Activated T-helper 2 cell treated with anti-CD3 and anti-CD28 coated beads, Interferon-gamma antibody, Interleukin-2, Interleukin-4, amounts not matched to agents 10 μg/mL and 5 μg/mL and 100 μg/mL, durations not matched to agents 14 hours and 24 hours and 36 hours (primary cell): ENCODE results near the gene SLC38A3. TPM values are rescaled to one million over a fixed set of nuclear protein-coding genes. Genes with fewer than 3 reads are reported as not detected.
A peak's percentile ranks its signal among the peaks of the same experiment; 100 is the strongest.
"Not testable (repeated sequence)": the region's sequence is repeated elsewhere in the genome, so short reads cannot be mapped to it uniquely, and the experiment has no call there.

ENCODE experiments used
- DNase-seq: peaks from one replicate; pipeline ENCODE4 v3.0.0; 2021; ENCODE audit warnings: low spot score
- H3K27ac Mint-ChIP-seq: one replicate; pipeline ENCODE4 v1.8.0; 2021; ENCODE audit warnings: mixed read lengths
- H3K27me3 Mint-ChIP-seq: one replicate; pipeline ENCODE4 v1.8.0; 2021; ENCODE audit warnings: low read depth, mixed read lengths
- H3K36me3 Mint-ChIP-seq: one replicate; pipeline ENCODE4 v1.8.0; 2021; ENCODE audit warnings: low read depth, mixed read lengths
- H3K4me1 Mint-ChIP-seq: one replicate; pipeline ENCODE4 v1.8.0; 2021; ENCODE audit warnings: low read depth, mixed read lengths
- H3K4me3 Mint-ChIP-seq: one replicate; pipeline ENCODE4 v1.8.0; 2021; ENCODE audit warnings: low read depth, mild to moderate bottlenecking, moderate library complexity, mixed read lengths
- H3K9me3 Mint-ChIP-seq: one replicate; pipeline ENCODE4 v1.8.0; 2021; ENCODE audit warnings: mixed read lengths
- intact Hi-C: fragments of 100-400 bp; cut with micrococcal nuclease; formaldehyde crosslinking; loops from one replicate; pipeline ENCODE4 v1.15.1; 2023
- total RNA-seq: library from RNA; stranded (reverse); gene quantifications from 2 replicates; pipeline ENCODE4 v1.2.3, GENCODE V29; 2022

Gene SLC38A3
- total RNA-seq, 1 donor from 2014 or later, result not detected

DNA sequence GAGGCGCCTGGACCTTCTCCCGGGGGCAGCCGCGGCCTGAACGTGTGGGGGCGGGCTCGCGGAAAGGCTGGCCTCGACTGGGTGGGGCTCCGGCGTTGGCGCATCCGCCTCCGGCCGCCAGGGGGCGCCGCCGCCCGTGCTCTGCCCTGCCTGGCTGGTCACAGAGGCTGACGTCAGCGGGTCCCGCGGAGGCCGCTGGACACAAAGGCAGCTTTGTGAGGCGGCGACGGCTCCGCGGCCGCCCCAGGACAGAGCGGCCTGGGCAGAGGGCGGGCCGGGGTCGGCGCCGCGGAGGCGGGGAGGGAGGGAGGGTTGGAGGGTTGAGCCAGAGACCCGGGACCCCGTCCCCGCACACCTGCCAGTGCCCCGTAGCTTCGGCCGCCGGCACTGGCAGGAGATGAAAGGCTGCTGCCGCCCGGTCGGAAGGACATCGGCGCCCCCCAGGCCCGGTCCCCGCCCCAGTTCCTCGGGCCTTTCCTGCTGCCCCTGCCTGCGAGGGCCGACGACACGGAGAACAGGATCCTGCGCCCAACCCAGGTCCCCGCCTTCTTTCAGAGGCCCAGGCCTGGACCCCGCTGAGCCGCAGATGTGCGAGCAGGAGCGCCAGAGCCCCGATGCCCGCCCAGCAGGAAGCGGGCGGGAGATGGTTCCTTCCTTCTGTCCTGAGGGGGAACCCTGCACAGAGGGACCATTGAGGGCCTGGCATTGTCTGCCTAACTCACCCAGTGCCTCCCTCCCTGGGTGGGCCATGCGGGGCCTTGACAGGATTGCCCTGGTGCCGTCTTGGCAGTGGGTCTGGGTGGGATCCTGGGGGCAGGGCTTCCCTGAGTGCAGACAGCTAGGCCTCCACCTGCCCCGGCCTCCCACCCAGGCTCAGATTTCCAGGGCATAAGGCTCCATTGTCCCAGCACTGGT is 55.2 kb downstream of the SLC38A3 start:
- Mint-ChIP-seq H3K9me3 (no peaks in the 10 kb centered on the region), H3K27me3 (no peaks in the 10 kb centered on the region), H3K4me1 (peaks cover 3% of the 10 kb centered on the region), H3K27ac (peak overlapping the region; percentile 67), H3K36me3 (peaks cover 34% of the 10 kb centered on the region), H3K4me3 (peak overlapping the region; percentile 69)
- intact Hi-C loops, result loop anchor here (1.0 kb wide), 2 partner anchors 13 to 14 kb away; no protein-coding TSS in a partner anchor
- DNase-seq, result peak; percentile 83

DNA sequence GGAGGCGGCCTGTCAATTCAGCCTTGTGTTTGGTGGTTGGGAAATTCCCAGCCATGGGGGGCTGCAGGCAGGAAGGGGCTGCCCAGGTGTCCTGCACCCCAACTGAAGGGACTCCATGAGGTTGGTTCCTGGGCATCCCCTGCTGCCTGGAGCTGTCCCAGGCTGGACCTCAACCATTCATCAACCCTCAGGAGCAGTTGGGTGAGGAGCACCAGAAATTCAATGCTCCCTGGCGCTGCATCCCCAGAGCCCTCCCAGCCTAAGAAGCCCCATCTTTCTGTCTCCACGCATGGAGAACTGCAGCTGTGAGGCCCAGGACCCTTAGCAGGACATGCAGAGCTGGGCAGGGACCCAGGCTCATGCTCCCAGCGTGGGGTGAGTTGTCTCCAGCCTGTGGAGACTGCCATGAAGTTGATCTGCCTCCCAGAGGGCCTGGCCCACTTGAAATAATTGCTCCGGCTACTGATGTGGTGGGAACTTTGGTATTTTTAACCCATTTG is 55.9 kb downstream of the SLC38A3 start:
- Mint-ChIP-seq H3K4me3 (peak overlapping the region; percentile 60), H3K27ac (peak overlapping the region; percentile 33), H3K27me3 (peaks cover 4% of the 10 kb centered on the region), H3K36me3 (peaks cover 31% of the 10 kb centered on the region), H3K4me1 (peaks cover 3% of the 10 kb centered on the region), H3K9me3 (no peaks in the 10 kb centered on the region)
- no peak for DNase-seq
- intact Hi-C loops, result loop anchor here (1.0 kb wide), 2 partner anchors 12 to 15 kb away; no protein-coding TSS in a partner anchor

GRCh38 chr3:50261505-50261904 is 56.4 kb downstream of the SLC38A3 start:
- Mint-ChIP-seq H3K27me3 (peaks cover 4% of the 10 kb centered on the region), H3K9me3 (no peaks in the 10 kb centered on the region), H3K27ac (no peak overlapping the region), H3K4me1 (peaks cover 3% of the 10 kb centered on the region), H3K36me3 (peaks cover 26% of the 10 kb centered on the region), H3K4me3 (no peak overlapping the region)
- intact Hi-C loops, result no loop called here
- DNase-seq, result no peak

DNA sequence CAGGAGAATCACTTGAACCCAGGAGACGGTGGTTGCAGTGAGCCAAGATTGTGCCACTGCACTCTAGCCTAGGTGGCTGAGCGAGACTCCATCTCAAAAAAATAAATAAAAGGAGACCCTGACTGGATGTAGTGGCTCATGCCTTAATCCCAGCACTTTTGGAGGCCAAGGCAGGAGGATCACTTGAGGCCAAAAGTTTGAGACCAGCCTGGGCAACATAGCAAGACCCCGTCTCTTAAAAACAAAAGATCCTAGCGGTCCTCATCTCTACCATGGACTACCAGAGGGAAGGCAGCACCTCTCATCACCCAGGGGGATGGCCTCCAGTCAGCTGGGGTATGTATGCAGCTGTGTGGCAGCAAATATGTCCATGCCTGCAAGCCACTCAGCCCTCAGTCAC is 57.1 kb downstream of the SLC38A3 start:
- H3K27me3 Mint-ChIP-seq, H3K9me3 Mint-ChIP-seq, DNase-seq, intact Hi-C loops, H3K27ac Mint-ChIP-seq, H3K4me1 Mint-ChIP-seq, H3K4me3 Mint-ChIP-seq: not testable (repeated sequence)
- peaks cover 19% of the 10 kb centered on the region for H3K36me3 Mint-ChIP-seq

- H3K36me3 Mint-ChIP-seq, result peaks cover 14% of the 10 kb centered on the region
- H3K9me3 Mint-ChIP-seq, result no peaks in the 10 kb centered on the region
- H3K4me1 Mint-ChIP-seq, result peaks cover 3% of the 10 kb centered on the region
- no peak overlapping the region for H3K4me3 Mint-ChIP-seq
- intact Hi-C loops, result no loop called here
- H3K27me3 Mint-ChIP-seq, result peaks cover 9% of the 10 kb centered on the region
- no peak overlapping the region for H3K27ac Mint-ChIP-seq
- no peak for DNase-seq
Observed at GRCh38 chr3:50262778-50263177, 57.7 kb downstream of the SLC38A3 start.

DNA sequence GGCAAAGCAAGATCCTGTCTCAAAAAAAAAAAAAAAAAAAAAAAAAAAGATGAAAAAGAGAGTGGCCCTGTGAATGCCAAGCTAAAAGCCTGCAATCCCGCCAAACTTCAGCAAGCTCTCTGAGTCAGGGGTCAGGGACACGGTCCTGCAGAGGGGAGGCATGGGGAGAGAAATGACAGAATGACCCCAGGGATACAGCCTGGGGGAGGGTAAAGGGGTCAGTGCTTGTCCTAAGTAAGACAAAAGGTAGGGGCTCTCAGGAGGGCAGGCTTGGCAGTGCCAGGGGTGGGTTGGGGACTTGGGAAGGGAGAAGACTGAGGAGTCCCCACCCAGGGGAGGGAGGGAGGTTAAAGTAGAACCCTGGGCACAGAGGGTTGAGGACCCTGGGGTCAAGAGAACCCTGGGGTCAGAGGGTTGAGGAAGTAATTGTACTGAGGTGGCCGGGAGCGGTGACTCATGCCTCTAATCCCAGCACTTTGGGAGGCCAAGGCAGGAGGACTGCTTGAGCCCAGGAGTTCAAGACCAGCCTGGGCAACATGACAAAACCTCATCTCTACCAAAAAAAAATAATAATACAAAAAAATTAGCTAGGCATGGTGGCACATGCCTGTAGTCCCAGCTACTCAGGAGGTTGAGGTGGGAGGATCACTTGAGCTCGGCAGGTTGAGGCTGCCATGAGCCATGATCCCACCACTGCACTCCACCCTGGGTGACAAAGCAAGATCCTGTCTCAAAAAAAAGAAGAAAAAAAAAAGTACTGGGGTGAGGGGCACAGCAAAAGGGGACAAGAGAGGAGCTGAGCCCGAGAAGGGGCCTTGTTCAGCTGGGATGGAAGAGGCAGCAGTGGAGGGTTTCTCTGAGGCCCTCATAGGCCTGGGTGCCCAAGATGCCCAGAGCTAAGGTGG is 58.7 kb downstream of the SLC38A3 start:
- no peaks in the 10 kb centered on the region for H3K9me3 Mint-ChIP-seq
- peaks cover 3% of the 10 kb centered on the region for H3K4me1 Mint-ChIP-seq
- DNase-seq, result no peak
- H3K4me3 Mint-ChIP-seq, result no peak overlapping the region
- peaks cover 4% of the 10 kb centered on the region for H3K36me3 Mint-ChIP-seq
- no peak overlapping the region for H3K27ac Mint-ChIP-seq
- peaks cover 16% of the 10 kb centered on the region for H3K27me3 Mint-ChIP-seq
- intact Hi-C loops, result no loop called here

- peaks cover 17% of the 10 kb centered on the region for H3K27me3 Mint-ChIP-seq
- H3K9me3 Mint-ChIP-seq, result no peaks in the 10 kb centered on the region
- H3K4me3 Mint-ChIP-seq, result no peak overlapping the region
- no peak for DNase-seq
- no peak overlapping the region for H3K27ac Mint-ChIP-seq
- H3K4me1 Mint-ChIP-seq, result peaks cover 3% of the 10 kb centered on the region
- no peaks in the 10 kb centered on the region for H3K36me3 Mint-ChIP-seq
- intact Hi-C loops, result no loop called here
Observed at GRCh38 chr3:50264383-50264963, 59.4 kb downstream of the SLC38A3 start.

- Mint-ChIP-seq H3K4me3 (no peak overlapping the region), H3K27me3 (peaks cover 18% of the 10 kb centered on the region), H3K4me1 (no peaks in the 10 kb centered on the region), H3K9me3 (no peaks in the 10 kb centered on the region), H3K36me3 (no peaks in the 10 kb centered on the region), H3K27ac (no peak overlapping the region)
- DNase-seq, result no peak
- intact Hi-C loops, result no loop called here
Observed at GRCh38 chr3:50264964-50265485, 60.0 kb downstream of the SLC38A3 start.

DNA sequence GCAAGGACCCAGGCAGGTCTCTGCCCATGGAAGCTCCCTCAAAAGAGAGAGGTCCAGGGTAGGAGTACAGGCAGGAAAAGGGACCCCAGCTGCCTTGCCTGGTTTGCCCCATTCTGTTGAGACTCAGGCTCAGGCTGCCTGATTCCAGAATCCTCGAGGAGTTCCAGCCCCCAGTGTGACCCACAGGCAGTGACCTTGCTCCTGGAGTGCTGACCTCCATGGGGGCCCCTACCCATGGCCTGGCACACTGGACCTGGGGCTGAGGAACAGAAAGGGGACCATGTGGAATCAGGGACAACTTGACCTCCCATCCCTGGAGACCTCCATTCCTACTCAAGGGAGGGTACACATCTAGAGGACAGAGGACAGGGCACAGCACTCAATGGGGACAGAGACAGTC is 60.5 kb downstream of the SLC38A3 start:
- H3K27ac Mint-ChIP-seq, result no peak overlapping the region
- no peaks in the 10 kb centered on the region for H3K9me3 Mint-ChIP-seq
- no peaks in the 10 kb centered on the region for H3K36me3 Mint-ChIP-seq
- intact Hi-C loops, result no loop called here
- no peaks in the 10 kb centered on the region for H3K4me1 Mint-ChIP-seq
- DNase-seq, result no peak
- H3K4me3 Mint-ChIP-seq, result no peak overlapping the region
- H3K27me3 Mint-ChIP-seq, result peaks cover 18% of the 10 kb centered on the region

- no peak overlapping the region for H3K4me3 Mint-ChIP-seq
- no peak overlapping the region for H3K27ac Mint-ChIP-seq
- intact Hi-C loops, result no loop called here
- no peaks in the 10 kb centered on the region for H3K36me3 Mint-ChIP-seq
- no peaks in the 10 kb centered on the region for H3K9me3 Mint-ChIP-seq
- no peaks in the 10 kb centered on the region for H3K4me1 Mint-ChIP-seq
- DNase-seq, result no peak
- H3K27me3 Mint-ChIP-seq, result peaks cover 18% of the 10 kb centered on the region
Observed at GRCh38 chr3:50266017-50266416, 60.9 kb downstream of the SLC38A3 start.

- Mint-ChIP-seq H3K4me3 (no peak overlapping the region), H3K36me3 (no peaks in the 10 kb centered on the region), H3K27me3 (peaks cover 18% of the 10 kb centered on the region), H3K9me3 (no peaks in the 10 kb centered on the region), H3K4me1 (no peaks in the 10 kb centered on the region), H3K27ac (no peak overlapping the region)
- intact Hi-C loops, result no loop called here
- DNase-seq, result no peak
Observed at GRCh38 chr3:50266836-50267235, 61.8 kb downstream of the SLC38A3 start.

- H3K27me3 Mint-ChIP-seq, result peaks cover 18% of the 10 kb centered on the region
- H3K4me1 Mint-ChIP-seq, result no peaks in the 10 kb centered on the region
- H3K27ac Mint-ChIP-seq, result no peak overlapping the region
- no peak for DNase-seq
- H3K9me3 Mint-ChIP-seq, result no peaks in the 10 kb centered on the region
- no peak overlapping the region for H3K4me3 Mint-ChIP-seq
- intact Hi-C loops, result no loop called here
- H3K36me3 Mint-ChIP-seq, result no peaks in the 10 kb centered on the region
Observed at GRCh38 chr3:50267280-50267913, 62.3 kb downstream of the SLC38A3 start.
